ENCODE data around the gene PIM1. TPM values are rescaled to one million over a fixed set of nuclear protein-coding genes. Genes with fewer than 3 reads are reported as not detected.
A peak's percentile ranks its signal among the peaks of the same experiment; 100 is the strongest.
"Not testable (repeated sequence)": the region's sequence is repeated elsewhere in the genome, so short reads cannot be mapped to it uniquely, and the experiment has no call there.

PIM1 gene
- total RNA-seq, 1 donor from 2014 or later = 34.1 TPM

GRCh38 chr6:37190159-37190535 is 20.2 kb downstream of the PIM1 start:
- DNase-seq = no peak

GRCh38 chr6:37192666-37193065 is 22.7 kb downstream of the PIM1 start:
- no peak for DNase-seq

- DNase-seq = not testable (repeated sequence)
Observed at GRCh38 chr6:37194886-37195285, 24.9 kb downstream of the PIM1 start.

- not testable (repeated sequence) for DNase-seq
Observed at GRCh38 chr6:37196451-37196850, 26.5 kb downstream of the PIM1 start.

- DNase-seq = no peak
Observed at GRCh38 chr6:37200085-37200484, 30.1 kb downstream of the PIM1 start.

GRCh38 chr6:37201726-37202125 is 31.8 kb downstream of the PIM1 start:
- DNase-seq = no peak

GRCh38 chr6:37202788-37203491 is 33.0 kb downstream of the PIM1 start:
- DNase-seq = no peak

- peak; percentile 78 for DNase-seq
Observed at GRCh38 chr6:37204014-37204751, 34.2 kb downstream of the PIM1 start.

GRCh38 chr6:37205175-37205996 is 35.4 kb downstream of the PIM1 start:
- DNase-seq = no peak

- no peak for DNase-seq
Observed at GRCh38 chr6:37205997-37206340, 36.0 kb downstream of the PIM1 start.

GRCh38 chr6:37206622-37207021 is 36.7 kb downstream of the PIM1 start:
- DNase-seq = no peak

GRCh38 chr6:37207903-37208456 is 38.0 kb downstream of the PIM1 start:
- peak; percentile 65 for DNase-seq

GRCh38 chr6:37208793-37209192 is 38.8 kb downstream of the PIM1 start:
- no peak for DNase-seq

GRCh38 chr6:37209461-37210205 is 39.7 kb downstream of the PIM1 start:
- DNase-seq = no peak

GRCh38 chr6:37210313-37210968 is 40.5 kb downstream of the PIM1 start:
- DNase-seq = peak; percentile 93

- DNase-seq = no peak
Observed at GRCh38 chr6:37212268-37212667, 42.3 kb downstream of the PIM1 start.

GRCh38 chr6:37218061-37218460 is 48.1 kb downstream of the PIM1 start:
- DNase-seq = no peak

GRCh38 chr6:37218511-37218910 is 48.6 kb downstream of the PIM1 start:
- no peak for DNase-seq

GRCh38 chr6:37221585-37222124 is 51.7 kb downstream of the PIM1 start:
- no peak for DNase-seq

- peak; percentile 96 for DNase-seq
Observed at GRCh38 chr6:37222125-37222967, 52.4 kb downstream of the PIM1 start.
